ENCODE data around the gene RBBP8NL. TPM values are rescaled to one million over a fixed set of nuclear protein-coding genes. Genes with fewer than 3 reads are reported as not detected.

The RBBP8NL gene
- total and polyA plus RNA-seq, 2 of the 8 experiments (the other 6 are each of a cell fraction or from before 2014, with no cell fraction given) = 0.43 to 0.48 TPM

GRCh38 chr20:62417981-62418708 lies 9.2 kb downstream of the RBBP8NL start:
- no peak for FAIRE-seq
- no peak overlapping the region for H2BK5ac ChIP-seq (ENCODE audit: low read depth, low read length)
- H3K9ac ChIP-seq (replicated peaks in 1 of 4; ENCODE audit: extremely low read depth in 1 of 4, low read depth in 3 of 4, low read length in 3 of 4) = no peak overlapping the region
- no peak overlapping the region for H4K91ac ChIP-seq (replicated peaks; ENCODE audit: insufficient read length, low read length)
- no peaks in the 10 kb centered on the region for H3K9me3 ChIP-seq (ENCODE audit: insufficient read depth in 2 of 2, low read depth in 1 of 2, low read length in 1 of 2)
- H4K8ac ChIP-seq (ENCODE audit: extremely low read depth, insufficient read depth, low read length) = no peak overlapping the region; the same call in none of the 2 replicates
- H2BK20ac ChIP-seq (ENCODE audit: low read length) = no peak overlapping the region
- no peak overlapping the region for H3K4ac ChIP-seq (replicated peaks; ENCODE audit: insufficient read length, low read depth, low read length)
- peaks cover 0 to 4% (median 0%) of the 10 kb centered on the region in 4 experiments; a peak in 1 of 7 replicates for H3K4me1 ChIP-seq (replicated peaks in 1 of 4; ENCODE audit: control insufficient read depth in 3 of 4, insufficient read depth in 4 of 4, low read length in 3 of 4)
- H3K4me2 ChIP-seq (ENCODE audit: insufficient read depth in 1 of 2, low read depth in 2 of 2, low read length in 2 of 2) = no peak overlapping the region
- H3K56ac ChIP-seq (replicated peaks; ENCODE audit: insufficient read length, low read depth, low read length) = no peak overlapping the region
- POLR2A ChIA-PET (ENCODE audit: partially characterized antibody) = interaction anchor here (0.6 to 0.7 kb wide), 2 partner anchors 13 to 40 kb away, joined by 3 to 4 read pairs; no protein-coding TSS in a partner anchor
- no peak for DNase-seq (ENCODE audit: low read depth in 1 of 2, low spot score in 2 of 2)
- H4K20me1 ChIP-seq (replicated peaks in 1 of 2; ENCODE audit: control insufficient read depth in 1 of 2, insufficient read depth in 2 of 2, low read length in 2 of 2) = peaks cover 0 to 8% of the 10 kb centered on the region in 2 experiments
- no peaks in the 10 kb centered on the region; a peak in 1 of 8 replicates for H3K36me3 ChIP-seq (ENCODE audit: control insufficient read depth in 2 of 4, insufficient read depth in 4 of 4, low read length in 3 of 4)
- WGBS, 2 experiments (ENCODE audit: extremely low coverage in 1 of 2, insufficient coverage in 1 of 2, insufficient read length in 1 of 2, insufficient replicate concordance in 2 of 2, low coverage in 1 of 2, low lambda C conversion rate in 2 of 2, missing lambda C conversion rate in 1 of 2) = 90% methylated on average over 24 of the region's 25 CpGs; no CpG with 5 or more reads in 1 of the 2 experiments
- no peak overlapping the region for H2AK5ac ChIP-seq (ENCODE audit: low read depth, low read length)
- no peak overlapping the region for H2BK12ac ChIP-seq (ENCODE audit: low read depth, low read length)
- H4K5ac ChIP-seq (ENCODE audit: insufficient read length, low read depth, low read length) = no peak overlapping the region
- no peaks in the 10 kb centered on the region for H3K79me1 ChIP-seq (ENCODE audit: low read depth, low read length)
- no peak overlapping the region for H3K23ac ChIP-seq (ENCODE audit: insufficient read length)
- H3K14ac ChIP-seq (ENCODE audit: insufficient read length) = no peak overlapping the region
- CTCF ChIA-PET (ENCODE audit: partially characterized antibody) = interaction anchor here (1.0 to 3.2 kb wide), 5 partner anchors 8 to 131 kb away, joined by 3 to 14 read pairs (median 9); no protein-coding TSS in a partner anchor
- H3K4me3 ChIP-seq (ENCODE audit: extremely low read depth in 1 of 4, insufficient read depth in 2 of 4, low read depth in 3 of 4, low read length in 4 of 4) = no peak overlapping the region
- no peak overlapping the region for H2AFZ ChIP-seq (ENCODE audit: low read length)
- no peak overlapping the region for H3K27ac ChIP-seq (ENCODE audit: low read depth, low read length)
- no peak overlapping the region for H3K18ac ChIP-seq (ENCODE audit: extremely low read depth, low read length)
- no peaks in the 10 kb centered on the region for H3K23me2 ChIP-seq (ENCODE audit: low read depth, low read length)
- no peaks in the 10 kb centered on the region for H3K27me3 ChIP-seq (replicated peaks in 1 of 4; ENCODE audit: control insufficient read depth in 3 of 4, extremely low read depth in 1 of 4, insufficient read depth in 3 of 4, low read length in 3 of 4)
- H2BK15ac ChIP-seq (ENCODE audit: low read length) = no peak overlapping the region
- no peaks in the 10 kb centered on the region for H3K79me2 ChIP-seq (ENCODE audit: control insufficient read depth in 1 of 2, insufficient read depth in 2 of 2, low read length in 2 of 2)
- H2BK120ac ChIP-seq (replicated peaks; ENCODE audit: low read depth, low read length) = no peak overlapping the region
- TF ChIP-seq KDM5A (IDR thresholded peaks at IDR 0.05; ENCODE audit: low read length) (no peak), FOSL1 (IDR thresholded peaks at IDR 0.05; ENCODE audit: insufficient read depth, low read depth, low read length) (no peak), SP1 (IDR thresholded peaks at IDR 0.05; ENCODE audit: low read depth, low read length) (no peak), ATF3 (IDR thresholded peaks at IDR 0.05; ENCODE audit: insufficient read depth, low read depth, low read length) (no peak), CEBPB (IDR thresholded peaks at IDR 0.05; ENCODE audit: low read depth, low read length) (no peak), BCL11A (IDR thresholded peaks at IDR 0.05; ENCODE audit: low read depth in 2 of 2, low read length in 2 of 2) (no peak), RNF2 (IDR thresholded peaks at IDR 0.05; ENCODE audit: borderline replicate concordance, low read depth, low read length, missing control alignments, poor library complexity, severe bottlenecking) (no peak)

All from H1 (cell line).